Karpas-422 (cell line): ENCODE results near the gene STPG3. TPM values are rescaled to one million over a fixed set of nuclear protein-coding genes. Genes with fewer than 3 reads are reported as not detected.

Experiments
- DNase-seq: peaks from one replicate; pipeline ENCODE4 v3.0.0-alpha.2; 2015
- H2AFZ ChIP-seq: fragments of 200-600 bp; sonication (generic); 2 replicates; pipeline ENCODE4 v1.6.1; 2014; ENCODE audit warnings: antibody characterized with exemption, low read length, mixed read lengths
- H3K27ac ChIP-seq: fragments of 200-600 bp; sonication (generic); 2 replicates; pipeline ENCODE4 v1.5.1; 2014; ENCODE audit warnings: mild to moderate bottlenecking, low read length, moderate library complexity
- H3K27me3 ChIP-seq: fragments of 200-600 bp; sonication (generic); 2 replicates; pipeline ENCODE4 v1.6.1; 2014; ENCODE audit warnings: low read length, mixed read lengths
- H3K36me3 ChIP-seq: fragments of 200-600 bp; sonication (generic); 2 replicates; pipeline ENCODE4 v1.6.1; 2014; ENCODE audit warnings: low read length, mixed read lengths; ENCODE audit not compliant: insufficient read depth
- H3K4me1 ChIP-seq: fragments of 200-600 bp; sonication (generic); 2 replicates; pipeline ENCODE4 v1.6.1; 2014; ENCODE audit warnings: mild to moderate bottlenecking, low read length, mixed read lengths
- H3K4me2 ChIP-seq: fragments of 200-600 bp; sonication (generic); 2 replicates; pipeline ENCODE4 v1.6.1; 2014; ENCODE audit warnings: low read length, low read depth, mild to moderate bottlenecking; ENCODE audit not compliant: poor library complexity, severe bottlenecking
- H3K4me3 ChIP-seq: fragments of 200-600 bp; sonication (generic); 2 replicates; pipeline ENCODE4 v1.5.1; 2014; ENCODE audit warnings: mild to moderate bottlenecking, antibody characterized with exemption, low read length, mixed read lengths
- H3K79me2 ChIP-seq: fragments of 200-600 bp; sonication (generic); 2 replicates; pipeline ENCODE4 v1.6.1; 2014; ENCODE audit warnings: mild to moderate bottlenecking, low read length, mixed read lengths
- H3K9ac ChIP-seq: fragments of 200-600 bp; sonication (generic); 2 replicates; pipeline ENCODE4 v1.6.0; 2014; ENCODE audit warnings: low read length
- H3K9me2 ChIP-seq: fragments of 200-600 bp; sonication (generic), shearing (Covaris generic); replicated peaks from 2 replicates; pipeline ENCODE4 v1.6.0; 2014; ENCODE audit warnings: mild to moderate bottlenecking, low read length, moderate library complexity; ENCODE audit not compliant: insufficient read depth
- H3K9me3 ChIP-seq: fragments of 300-700, 200-600 bp; sonication (generic); 2 replicates; pipeline ENCODE4 v1.6.1; 2014; ENCODE audit warnings: low read length, mixed read lengths
- H4K20me1 ChIP-seq: fragments of 200-600 bp; sonication (generic); 2 replicates; pipeline ENCODE4 v1.6.1; 2014; ENCODE audit warnings: mild to moderate bottlenecking, antibody characterized with exemption, low read length, low read depth; ENCODE audit not compliant: insufficient read depth
- total RNA-seq: library from RNA; depleted of rRNA; stranded (reverse); fragments of >200 nt; shearing (Covaris generic); gene quantifications from 2 replicates; pipeline ENCODE4 v1.2.3, GENCODE V29; 2014; ENCODE audit warnings: low replicate concordance

The STPG3 gene
- total RNA-seq, 1 experiment from 2014 or later: 0.86 TPM

- no peak overlapping the region for H2AFZ ChIP-seq
Observed at GRCh38 chr9:137286975-137287383, 35.9 kb downstream of the STPG3 start.

GRCh38 chr9:137293094-137293481 lies 42.0 kb downstream of the STPG3 start:
- H3K79me2 ChIP-seq: no peaks in the 10 kb centered on the region
- H3K9ac ChIP-seq: no peak overlapping the region
- H3K27ac ChIP-seq: no peak overlapping the region
- DNase-seq: no peak
- no peaks in the 10 kb centered on the region for H3K9me2 ChIP-seq
- H2AFZ ChIP-seq: no peak overlapping the region
- no peaks in the 10 kb centered on the region for H3K27me3 ChIP-seq
- no peak overlapping the region for H3K4me2 ChIP-seq
- no peaks in the 10 kb centered on the region for H3K36me3 ChIP-seq
- H3K4me3 ChIP-seq: no peak overlapping the region
- peaks cover 12% of the 10 kb centered on the region for H3K4me1 ChIP-seq
- H4K20me1 ChIP-seq: no peaks in the 10 kb centered on the region; the same call in 1 of the 2 replicates
- no peaks in the 10 kb centered on the region for H3K9me3 ChIP-seq

More at GRCh38 chr9:137286975-137287383, 35.9 kb downstream of the STPG3 start:
- no peaks in the 10 kb centered on the region for H3K79me2 ChIP-seq
- no peaks in the 10 kb centered on the region for H3K9me3 ChIP-seq
- no peak overlapping the region for H3K4me3 ChIP-seq
- peaks cover 10% of the 10 kb centered on the region for H3K36me3 ChIP-seq
- DNase-seq: peak; percentile 82
- H3K27me3 ChIP-seq: no peaks in the 10 kb centered on the region
- H3K9ac ChIP-seq: no peak overlapping the region
- H3K4me1 ChIP-seq: peaks cover 13% of the 10 kb centered on the region
- peak overlapping the region; percentile 69 for H3K27ac ChIP-seq
- no peak overlapping the region for H3K4me2 ChIP-seq
- no peaks in the 10 kb centered on the region for H3K9me2 ChIP-seq
- no peaks in the 10 kb centered on the region for H4K20me1 ChIP-seq

GRCh38 chr9:137293482-137294090 lies 42.5 kb downstream of the STPG3 start:
- H3K36me3 ChIP-seq: no peaks in the 10 kb centered on the region
- no peak overlapping the region for H2AFZ ChIP-seq
- H3K27ac ChIP-seq: no peak overlapping the region
- no peak overlapping the region for H3K9ac ChIP-seq
- DNase-seq: no peak
- H3K4me2 ChIP-seq: no peak overlapping the region
- H3K79me2 ChIP-seq: no peaks in the 10 kb centered on the region
- H3K9me2 ChIP-seq: no peaks in the 10 kb centered on the region
- H3K4me3 ChIP-seq: no peak overlapping the region
- H3K4me1 ChIP-seq: peaks cover 12% of the 10 kb centered on the region
- no peaks in the 10 kb centered on the region for H3K27me3 ChIP-seq
- no peaks in the 10 kb centered on the region for H3K9me3 ChIP-seq
- no peaks in the 10 kb centered on the region; the same call in 1 of the 2 replicates for H4K20me1 ChIP-seq

- H2AFZ ChIP-seq: no peak overlapping the region
- H3K27me3 ChIP-seq: no peaks in the 10 kb centered on the region
- H3K36me3 ChIP-seq: no peaks in the 10 kb centered on the region
- H3K9me2 ChIP-seq: no peaks in the 10 kb centered on the region
- H3K4me1 ChIP-seq: peaks cover 16% of the 10 kb centered on the region
- no peak overlapping the region for H3K27ac ChIP-seq
- peak; percentile 87 for DNase-seq
- H3K4me3 ChIP-seq: no peak overlapping the region
- H4K20me1 ChIP-seq: no peaks in the 10 kb centered on the region; the same call in 1 of the 2 replicates
- H3K79me2 ChIP-seq: no peaks in the 10 kb centered on the region
- no peaks in the 10 kb centered on the region for H3K9me3 ChIP-seq
- H3K4me2 ChIP-seq: no peak overlapping the region
- no peak overlapping the region for H3K9ac ChIP-seq
Observed at GRCh38 chr9:137294091-137294680, 43.1 kb downstream of the STPG3 start.

GRCh38 chr9:137294681-137295237 lies 43.7 kb downstream of the STPG3 start:
- no peaks in the 10 kb centered on the region for H3K27me3 ChIP-seq

GRCh38 chr9:137295238-137295811 lies 44.2 kb downstream of the STPG3 start:
- H4K20me1 ChIP-seq: no peaks in the 10 kb centered on the region; the same call in 1 of the 2 replicates
- H3K27me3 ChIP-seq: no peaks in the 10 kb centered on the region
- peaks cover 24% of the 10 kb centered on the region for H3K4me1 ChIP-seq
- peak; percentile 80 for DNase-seq
- H3K4me3 ChIP-seq: no peak overlapping the region
- no peaks in the 10 kb centered on the region for H3K9me2 ChIP-seq
- no peaks in the 10 kb centered on the region for H3K9me3 ChIP-seq
- no peak overlapping the region for H3K27ac ChIP-seq
- no peaks in the 10 kb centered on the region for H3K36me3 ChIP-seq
- H2AFZ ChIP-seq: no peak overlapping the region
- no peak overlapping the region for H3K9ac ChIP-seq
- H3K79me2 ChIP-seq: no peaks in the 10 kb centered on the region
- no peak overlapping the region for H3K4me2 ChIP-seq

More at GRCh38 chr9:137294681-137295237, 43.7 kb downstream of the STPG3 start:
- Histone ChIP-seq H3K9me2 (no peaks in the 10 kb centered on the region), H3K4me2 (no peak overlapping the region), H3K4me1 (peaks cover 20% of the 10 kb centered on the region), H3K36me3 (no peaks in the 10 kb centered on the region), H2AFZ (no peak overlapping the region), H4K20me1 (no peaks in the 10 kb centered on the region; the same call in 1 of the 2 replicates), H3K27ac (no peak overlapping the region), H3K4me3 (no peak overlapping the region), H3K9me3 (no peaks in the 10 kb centered on the region), H3K9ac (no peak overlapping the region), H3K79me2 (no peaks in the 10 kb centered on the region)
- DNase-seq: no peak

- no peaks in the 10 kb centered on the region; the same call in 1 of the 2 replicates for H4K20me1 ChIP-seq
- no peak overlapping the region for H2AFZ ChIP-seq
- no peak for DNase-seq
- no peak overlapping the region for H3K27ac ChIP-seq
- no peak overlapping the region for H3K9ac ChIP-seq
- H3K27me3 ChIP-seq: no peaks in the 10 kb centered on the region
- no peaks in the 10 kb centered on the region for H3K79me2 ChIP-seq
- no peaks in the 10 kb centered on the region for H3K36me3 ChIP-seq
- H3K4me1 ChIP-seq: peaks cover 24% of the 10 kb centered on the region
- H3K4me3 ChIP-seq: no peak overlapping the region
- no peaks in the 10 kb centered on the region for H3K9me3 ChIP-seq
- H3K9me2 ChIP-seq: no peaks in the 10 kb centered on the region
- no peak overlapping the region for H3K4me2 ChIP-seq
Observed at GRCh38 chr9:137295849-137296669, 45.0 kb downstream of the STPG3 start.
